ENCODE results near the gene SYT6.
"Not testable (repeated sequence)": the region's sequence is repeated elsewhere in the genome, so short reads cannot be mapped to it uniquely, and the experiment has no call there.

Gene SYT6

GRCh38 chr1:114062477-114063099 lies 91.1 kb downstream of the SYT6 start:
- no peak overlapping the region for H3K4me3 Mint-ChIP-seq
- H3K9me3 Mint-ChIP-seq: no peaks in the 10 kb centered on the region
- H3K27me3 Mint-ChIP-seq: no peaks in the 10 kb centered on the region
- DNase-seq (ENCODE audit: low spot score in 2 of 2): no peak
- no peaks in the 10 kb centered on the region for H3K4me1 Mint-ChIP-seq
- no peaks in the 10 kb centered on the region for H3K36me3 Mint-ChIP-seq (ENCODE audit: insufficient read depth)
- no peak overlapping the region for H3K27ac Mint-ChIP-seq (ENCODE audit: low read depth)
- no peak for ATAC-seq (replicated peaks; ENCODE audit: extremely low read depth, poor library complexity, severe bottlenecking)

DNA sequence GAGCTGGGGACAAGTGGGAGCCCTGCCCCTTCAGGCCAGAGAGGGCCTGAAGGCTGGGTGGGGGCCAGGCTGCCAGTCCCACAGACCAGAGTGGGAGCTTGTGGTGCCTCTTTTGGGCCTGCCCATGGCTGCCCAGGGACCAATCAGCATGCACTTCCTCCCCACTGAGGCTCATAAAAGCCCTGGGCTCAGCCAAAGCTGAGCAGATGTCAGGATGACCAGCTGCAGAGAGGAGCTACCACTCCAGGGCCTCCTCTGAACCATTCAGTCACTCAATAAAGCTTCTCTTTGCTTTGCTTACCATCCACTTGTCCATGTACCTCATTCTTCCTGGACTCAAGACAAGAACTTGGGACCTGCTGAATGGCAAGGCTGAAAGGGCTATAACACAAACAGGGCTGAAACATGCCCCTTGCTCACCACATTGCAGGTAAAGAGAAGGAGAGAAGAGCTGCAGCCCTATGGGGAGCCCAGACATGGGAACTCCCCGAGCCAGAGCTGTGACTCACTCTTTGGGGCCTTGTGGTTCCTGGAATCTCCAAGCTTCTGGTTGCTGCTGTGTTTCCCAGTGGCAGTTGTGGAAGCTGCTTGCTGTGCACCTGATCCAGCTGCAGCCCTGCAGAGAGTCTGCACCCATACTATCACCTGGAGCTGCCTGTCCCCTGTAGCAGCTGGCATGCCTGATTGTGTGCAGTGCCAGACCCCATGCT lies 92.4 kb downstream of the SYT6 start:
- ATAC-seq (replicated peaks; ENCODE audit: extremely low read depth, poor library complexity, severe bottlenecking): no peak

DNA sequence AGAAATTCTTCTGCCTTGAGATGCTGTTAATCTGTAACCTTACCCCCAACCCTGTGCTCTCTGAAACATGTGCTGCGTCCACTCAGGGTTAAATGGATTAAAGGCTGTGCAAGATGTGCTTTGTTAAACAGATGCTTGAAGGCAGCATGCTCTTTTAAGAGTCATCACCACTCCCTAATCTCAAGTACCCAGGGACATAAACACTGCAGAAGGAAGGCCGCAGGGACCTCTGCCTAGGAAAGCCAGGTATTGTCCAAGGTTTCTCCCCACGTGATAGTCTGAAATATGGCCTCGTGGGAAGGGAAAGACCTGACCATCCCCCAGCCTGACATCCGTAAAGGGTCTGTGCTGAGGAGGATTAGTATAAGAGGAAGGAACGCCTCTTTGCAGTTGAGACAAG lies 95.4 kb downstream of the SYT6 start:
- not testable (repeated sequence) for ATAC-seq (replicated peaks; ENCODE audit: extremely low read depth, poor library complexity, severe bottlenecking); H3K9me3 Mint-ChIP-seq; H3K36me3 Mint-ChIP-seq (ENCODE audit: insufficient read depth); DNase-seq (ENCODE audit: low spot score in 2 of 2); H3K27me3 Mint-ChIP-seq; H3K4me3 Mint-ChIP-seq; H3K4me1 Mint-ChIP-seq; H3K27ac Mint-ChIP-seq (ENCODE audit: low read depth)

More for the DNA sequence above, 92.4 kb downstream of the SYT6 start:
- Mint-ChIP-seq H3K27ac (ENCODE audit: low read depth) (no peak overlapping the region), H3K4me3 (no peak overlapping the region), H3K4me1 (no peaks in the 10 kb centered on the region), H3K9me3 (peaks cover 4% of the 10 kb centered on the region), H3K27me3 (no peaks in the 10 kb centered on the region), H3K36me3 (ENCODE audit: insufficient read depth) (no peaks in the 10 kb centered on the region)
- no peak for DNase-seq (ENCODE audit: low spot score in 2 of 2)

DNA sequence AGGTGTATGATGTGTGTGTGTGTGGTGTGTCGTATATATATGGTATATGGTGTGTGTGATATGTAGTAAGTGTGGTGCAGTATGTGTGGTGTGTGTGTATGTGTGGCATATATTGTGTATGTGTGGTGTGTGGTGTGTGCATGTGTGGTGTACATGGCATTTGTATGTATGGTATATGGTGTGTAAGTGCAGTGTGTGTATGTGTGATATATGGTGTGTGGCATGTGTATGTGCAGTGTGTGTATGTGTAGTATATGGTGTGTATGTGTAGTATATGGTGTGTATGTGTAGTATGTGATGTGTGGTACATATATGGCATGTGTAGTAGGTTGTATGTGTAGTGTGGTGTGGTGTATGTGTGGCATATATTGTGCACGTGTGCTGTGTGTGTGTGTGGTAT lies 99.5 kb downstream of the SYT6 start:
- ATAC-seq (replicated peaks; ENCODE audit: extremely low read depth, poor library complexity, severe bottlenecking) (no peak), DNase-seq (ENCODE audit: low spot score in 2 of 2) (no peak)
- H3K9me3 Mint-ChIP-seq: peaks cover 4% of the 10 kb centered on the region
- H3K36me3 Mint-ChIP-seq (ENCODE audit: insufficient read depth): no peaks in the 10 kb centered on the region
- no peak overlapping the region for H3K4me3 Mint-ChIP-seq
- H3K4me1 Mint-ChIP-seq: no peaks in the 10 kb centered on the region
- H3K27ac Mint-ChIP-seq (ENCODE audit: low read depth): no peak overlapping the region
- peaks cover 4% of the 10 kb centered on the region for H3K27me3 Mint-ChIP-seq

GRCh38 chr1:114048232-114048631 lies 105.4 kb downstream of the SYT6 start:
- Mint-ChIP-seq H3K9me3 (no peaks in the 10 kb centered on the region), H3K4me1 (no peaks in the 10 kb centered on the region), H3K36me3 (ENCODE audit: insufficient read depth) (no peaks in the 10 kb centered on the region), H3K27me3 (peaks cover 9% of the 10 kb centered on the region), H3K27ac (ENCODE audit: low read depth) (no peak overlapping the region), H3K4me3 (no peak overlapping the region)
- ATAC-seq (replicated peaks; ENCODE audit: extremely low read depth, poor library complexity, severe bottlenecking) (no peak), DNase-seq (ENCODE audit: low spot score in 2 of 2) (no peak)

GRCh38 chr1:114043548-114043947 lies 110.1 kb downstream of the SYT6 start:
- DNase-seq (ENCODE audit: low spot score in 2 of 2) (no peak), ATAC-seq (replicated peaks; ENCODE audit: extremely low read depth, poor library complexity, severe bottlenecking) (no peak)
- Mint-ChIP-seq H3K27me3 (no peaks in the 10 kb centered on the region), H3K9me3 (no peaks in the 10 kb centered on the region), H3K36me3 (ENCODE audit: insufficient read depth) (no peaks in the 10 kb centered on the region), H3K4me3 (no peak overlapping the region), H3K4me1 (no peaks in the 10 kb centered on the region), H3K27ac (ENCODE audit: low read depth) (no peak overlapping the region)

DNA sequence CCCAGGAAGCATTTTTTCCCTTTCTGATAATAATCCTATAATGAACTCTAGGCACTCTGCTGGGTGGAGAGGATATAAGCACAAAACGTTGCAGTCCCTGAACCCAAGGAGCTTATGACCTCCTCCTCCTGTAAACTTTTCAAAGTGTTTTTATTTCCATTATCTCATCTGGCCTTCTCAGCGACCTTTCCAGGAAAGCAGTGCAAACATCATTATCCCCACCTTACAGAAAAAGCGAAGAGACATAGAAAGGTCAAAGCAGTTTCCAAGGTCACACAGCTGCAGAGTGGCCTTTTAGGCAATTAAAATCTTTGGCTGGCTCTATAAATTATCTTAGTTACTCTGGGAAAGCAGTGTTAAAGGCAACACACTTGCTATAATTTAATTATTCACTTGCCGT lies 110.6 kb downstream of the SYT6 start:
- H3K4me3 Mint-ChIP-seq: no peak overlapping the region
- DNase-seq (ENCODE audit: low spot score in 2 of 2): no peak
- H3K36me3 Mint-ChIP-seq (ENCODE audit: insufficient read depth): no peaks in the 10 kb centered on the region
- H3K9me3 Mint-ChIP-seq: no peaks in the 10 kb centered on the region
- ATAC-seq (replicated peaks; ENCODE audit: extremely low read depth, poor library complexity, severe bottlenecking): no peak
- no peaks in the 10 kb centered on the region for H3K27me3 Mint-ChIP-seq
- H3K4me1 Mint-ChIP-seq: no peaks in the 10 kb centered on the region
- H3K27ac Mint-ChIP-seq (ENCODE audit: low read depth): no peak overlapping the region

GRCh38 chr1:114040273-114041015 lies 113.2 kb downstream of the SYT6 start:
- ATAC-seq (replicated peaks; ENCODE audit: extremely low read depth, poor library complexity, severe bottlenecking): no peak
- H3K4me1 Mint-ChIP-seq: no peaks in the 10 kb centered on the region

More at GRCh38 chr1:114040273-114041015, 113.2 kb downstream of the SYT6 start:
- H3K27me3 Mint-ChIP-seq: no peaks in the 10 kb centered on the region
- H3K36me3 Mint-ChIP-seq (ENCODE audit: insufficient read depth): no peaks in the 10 kb centered on the region
- no peaks in the 10 kb centered on the region for H3K9me3 Mint-ChIP-seq
- no peak for DNase-seq (ENCODE audit: low spot score in 2 of 2)
- H3K27ac Mint-ChIP-seq (ENCODE audit: low read depth): no peak overlapping the region
- no peak overlapping the region for H3K4me3 Mint-ChIP-seq

Measured in central memory CD8-positive, alpha-beta T cell (primary cell).